Peyer's patch (tissue), 4 donors: ENCODE measurements around the gene CAVIN4. TPM values are rescaled to one million over a fixed set of nuclear protein-coding genes. Genes with fewer than 3 reads are reported as not detected.

Experiments used
- DNase-seq, 3 donors: peaks; one replicate each; pipeline ENCODE4 v3.0.0-alpha.2; 2017 to 2019
- H3K27ac ChIP-seq, 4 donors: fragments of 200-600 bp; sonication (generic); one replicate each; pipeline ENCODE4 v1.5.1; 2016 to 2019
- H3K27me3 ChIP-seq, 2 donors: fragments of 200-600 bp; sonication (generic); one replicate each; pipeline ENCODE4 v1.5.1; 2019
- H3K36me3 ChIP-seq, 3 donors: fragments of 200-600 bp; sonication (generic); one replicate each; pipeline ENCODE4 v1.5.1; 2016 to 2019
- H3K4me1 ChIP-seq, 4 donors: fragments of 200-600 bp; sonication (generic); one replicate each; pipeline ENCODE4 v1.5.1; 2016 to 2019
- H3K4me3 ChIP-seq, 4 donors: fragments of 200-600 bp; sonication (generic); 1 replicate in 3 of 4; 2 replicates in 1 of 4; pipeline ENCODE4 v1.5.1; 2016 to 2019; ENCODE audit warnings: mild to moderate bottlenecking in 1 of 4
- H3K9me3 ChIP-seq, 4 donors: fragments of 200-600 bp; sonication (generic); one replicate each; pipeline ENCODE4 v1.5.1; 2016 to 2019; ENCODE audit warnings: mild to moderate bottlenecking in 1 of 4
- CTCF ChIP-seq, 6 experiments: fragments of 450-650 bp in 4 of 6; fragments of 200-600 bp in 2 of 6; sonication (generic) in 1 of 6; IDR thresholded peaks; one replicate each; pipeline ENCODE4 v1.5.1; 2017 to 2019; ENCODE audit warnings: antibody characterized with exemption in 6 of 6, mild to moderate bottlenecking in 3 of 6, moderate library complexity in 1 of 6
- POLR2A ChIP-seq, 2 donors: fragments of 450-650 bp; IDR thresholded peaks; one replicate each; pipeline ENCODE4 v1.5.1; 2017; ENCODE audit warnings: antibody characterized with exemption in 2 of 2, mild to moderate bottlenecking in 2 of 2, moderate library complexity in 2 of 2
- total RNA-seq, 4 donors: library from RNA; depleted of rRNA; stranded (reverse); fragments of >200 nt; gene quantifications; one replicate each; pipeline ENCODE4 v1.1.0, GENCODE V29; 2016

CAVIN4 gene
- total RNA-seq, 4 donors from 2014 or later, result not detected

GRCh38 chr9:100575765-100576386 is 2.0 kb upstream of the CAVIN4 start:
- H3K36me3 ChIP-seq, result no peaks in the 10 kb centered on the region
- H3K4me3 ChIP-seq, result no peak overlapping the region
- DNase-seq, result no peak
- no peaks in the 10 kb centered on the region for H3K9me3 ChIP-seq
- no peaks in the 10 kb centered on the region for H3K4me1 ChIP-seq
- no peaks in the 10 kb centered on the region for H3K27me3 ChIP-seq
- TF ChIP-seq POLR2A (IDR thresholded peaks at IDR 0.05) (no peak), CTCF (IDR thresholded peaks at IDR 0.05) (no peak)
- no peak overlapping the region for H3K27ac ChIP-seq

GRCh38 chr9:100578610-100579009 is 731 bp downstream of the CAVIN4 start:
- Histone ChIP-seq H3K36me3 (no peaks in the 10 kb centered on the region), H3K9me3 (no peaks in the 10 kb centered on the region), H3K27ac (no peak overlapping the region), H3K27me3 (no peaks in the 10 kb centered on the region), H3K4me3 (no peak overlapping the region), H3K4me1 (no peaks in the 10 kb centered on the region)
- TF ChIP-seq POLR2A (IDR thresholded peaks at IDR 0.05) (no peak), CTCF (IDR thresholded peaks at IDR 0.05) (no peak)
- DNase-seq, result no peak

- no peaks in the 10 kb centered on the region for H3K9me3 ChIP-seq
- H3K27me3 ChIP-seq, result no peaks in the 10 kb centered on the region
- TF ChIP-seq CTCF (IDR thresholded peaks at IDR 0.05), result no peak
- TF ChIP-seq POLR2A (IDR thresholded peaks at IDR 0.05), result no peak
- no peak overlapping the region for H3K4me3 ChIP-seq
- no peak overlapping the region for H3K27ac ChIP-seq
- no peaks in the 10 kb centered on the region for H3K36me3 ChIP-seq
- H3K4me1 ChIP-seq, result no peaks in the 10 kb centered on the region
- no peak for DNase-seq
These were observed 1.8 kb downstream of the CAVIN4 start for GRCh38 chr9:100579665-100580064.

- TF ChIP-seq POLR2A (IDR thresholded peaks at IDR 0.05) (no peak), CTCF (IDR thresholded peaks at IDR 0.05) (no peak)
- Histone ChIP-seq H3K4me1 (no peaks in the 10 kb centered on the region), H3K27ac (no peak overlapping the region), H3K4me3 (no peak overlapping the region), H3K9me3 (no peaks in the 10 kb centered on the region), H3K27me3 (no peaks in the 10 kb centered on the region), H3K36me3 (no peaks in the 10 kb centered on the region)
- no peak for DNase-seq
These were observed 2.4 kb downstream of the CAVIN4 start for GRCh38 chr9:100580257-100580656.

GRCh38 chr9:100581081-100581480 is 3.2 kb downstream of the CAVIN4 start:
- Histone ChIP-seq H3K27me3 (no peaks in the 10 kb centered on the region), H3K9me3 (no peaks in the 10 kb centered on the region), H3K4me3 (no peak overlapping the region), H3K4me1 (no peaks in the 10 kb centered on the region), H3K36me3 (no peaks in the 10 kb centered on the region), H3K27ac (no peak overlapping the region)
- no peak for DNase-seq
- TF ChIP-seq CTCF (IDR thresholded peaks at IDR 0.05) (no peak), POLR2A (IDR thresholded peaks at IDR 0.05) (no peak)

- TF ChIP-seq POLR2A (IDR thresholded peaks at IDR 0.05) (no peak), CTCF (IDR thresholded peaks at IDR 0.05) (no peak)
- H3K27ac ChIP-seq, result no peak overlapping the region
- no peak for DNase-seq
- no peaks in the 10 kb centered on the region for H3K9me3 ChIP-seq
- H3K4me1 ChIP-seq, result no peaks in the 10 kb centered on the region
- no peaks in the 10 kb centered on the region for H3K36me3 ChIP-seq
- H3K27me3 ChIP-seq, result no peaks in the 10 kb centered on the region
- H3K4me3 ChIP-seq, result no peak overlapping the region
These were observed 3.8 kb downstream of the CAVIN4 start for GRCh38 chr9:100581661-100582060.
